Stimulated activated naive CD4-positive, alpha-beta T cell (primary cell): ENCODE measurements around the gene MAPK1IP1L.

ENCODE experiments used
- DNase-seq, 6 experiments: peaks; one replicate each; lab custom pipeline; 2025; lab: John Stamatoyannopoulos, UW

The MAPK1IP1L gene

DNA sequence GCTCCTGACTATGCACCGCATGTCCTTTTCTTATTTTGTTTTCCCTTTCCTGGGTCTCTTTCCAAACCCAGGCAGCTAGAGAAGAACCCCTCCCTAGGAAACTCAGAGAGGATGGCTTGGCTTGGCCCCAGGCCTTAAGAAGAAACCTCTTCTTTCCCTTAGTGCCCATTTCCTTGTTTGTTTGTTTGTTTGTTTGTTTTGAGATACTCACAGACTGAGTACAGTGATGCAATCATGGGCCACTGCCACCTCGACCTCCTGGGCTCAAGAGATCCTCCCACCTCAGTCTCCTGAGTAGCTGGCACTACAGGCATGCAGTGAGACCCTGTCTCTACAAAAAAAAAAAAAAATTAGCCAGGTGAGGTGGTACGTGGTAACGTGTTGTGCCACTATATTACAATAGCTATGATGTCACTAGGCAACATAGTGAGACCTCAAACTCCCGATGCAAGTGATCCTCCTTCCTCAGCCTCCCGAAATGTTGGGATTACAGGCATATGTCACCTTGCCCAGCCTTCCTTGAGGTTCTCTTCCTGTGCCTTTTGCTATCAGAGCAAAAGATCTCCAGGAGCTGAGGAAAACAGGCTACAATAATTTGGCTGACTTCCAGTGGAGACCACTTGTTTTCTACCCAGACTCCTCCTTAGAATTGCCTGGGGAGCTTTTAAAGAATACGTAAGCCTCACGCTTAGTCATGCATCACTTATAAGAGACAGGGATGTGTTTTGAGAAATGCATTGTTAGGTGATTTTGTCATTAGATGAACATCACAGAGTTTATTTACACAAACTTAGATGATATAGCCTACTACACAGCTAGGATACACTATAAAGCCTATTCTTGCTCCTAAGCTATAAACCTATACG lies 43.1 kb downstream of the MAPK1IP1L start:
- DNase-seq, result no peak

DNA sequence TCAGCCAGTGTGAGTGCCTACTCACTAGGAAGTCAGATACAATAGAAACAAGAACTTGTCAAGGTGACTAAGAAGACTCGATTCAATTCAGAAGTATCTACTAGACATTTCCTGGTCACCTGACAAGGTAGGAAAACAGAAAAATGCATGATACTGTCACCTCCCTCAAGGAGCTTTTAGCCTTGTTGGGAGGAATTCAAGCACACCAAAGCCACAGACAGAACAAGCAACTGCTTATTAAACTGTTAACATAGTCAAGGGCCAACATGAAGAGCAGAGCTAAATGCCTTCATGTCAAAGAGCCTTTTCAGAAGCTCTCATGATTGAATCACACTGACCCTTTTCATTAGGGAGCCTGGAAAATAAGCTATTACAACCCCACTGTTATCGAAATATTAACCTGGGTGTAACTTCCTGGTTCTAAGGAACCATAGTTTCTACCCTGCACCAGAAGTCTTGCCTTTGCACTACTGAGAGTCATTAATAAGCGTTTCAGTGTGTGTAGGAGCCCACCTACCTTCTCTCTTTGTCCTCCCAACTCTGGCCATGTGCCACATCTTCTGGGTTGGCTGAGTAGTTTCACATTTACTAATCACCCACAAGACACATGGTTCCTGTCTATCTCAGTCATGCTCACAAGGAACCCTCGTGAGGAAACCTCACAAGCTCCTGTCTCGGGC lies 46.6 kb downstream of the MAPK1IP1L start:
- DNase-seq, result no peak

- no peak for DNase-seq
Measured at GRCh38 chr14:55098561-55098898, 47.1 kb downstream of the MAPK1IP1L start.

GRCh38 chr14:55099756-55100155 lies 48.3 kb downstream of the MAPK1IP1L start:
- no peak for DNase-seq

- DNase-seq, result no peak
Measured at GRCh38 chr14:55101698-55102097, 50.3 kb downstream of the MAPK1IP1L start.

GRCh38 chr14:55102141-55102621 lies 50.7 kb downstream of the MAPK1IP1L start:
- no peak for DNase-seq

- DNase-seq, result no peak
Measured at GRCh38 chr14:55103005-55103640, 51.7 kb downstream of the MAPK1IP1L start.

DNA sequence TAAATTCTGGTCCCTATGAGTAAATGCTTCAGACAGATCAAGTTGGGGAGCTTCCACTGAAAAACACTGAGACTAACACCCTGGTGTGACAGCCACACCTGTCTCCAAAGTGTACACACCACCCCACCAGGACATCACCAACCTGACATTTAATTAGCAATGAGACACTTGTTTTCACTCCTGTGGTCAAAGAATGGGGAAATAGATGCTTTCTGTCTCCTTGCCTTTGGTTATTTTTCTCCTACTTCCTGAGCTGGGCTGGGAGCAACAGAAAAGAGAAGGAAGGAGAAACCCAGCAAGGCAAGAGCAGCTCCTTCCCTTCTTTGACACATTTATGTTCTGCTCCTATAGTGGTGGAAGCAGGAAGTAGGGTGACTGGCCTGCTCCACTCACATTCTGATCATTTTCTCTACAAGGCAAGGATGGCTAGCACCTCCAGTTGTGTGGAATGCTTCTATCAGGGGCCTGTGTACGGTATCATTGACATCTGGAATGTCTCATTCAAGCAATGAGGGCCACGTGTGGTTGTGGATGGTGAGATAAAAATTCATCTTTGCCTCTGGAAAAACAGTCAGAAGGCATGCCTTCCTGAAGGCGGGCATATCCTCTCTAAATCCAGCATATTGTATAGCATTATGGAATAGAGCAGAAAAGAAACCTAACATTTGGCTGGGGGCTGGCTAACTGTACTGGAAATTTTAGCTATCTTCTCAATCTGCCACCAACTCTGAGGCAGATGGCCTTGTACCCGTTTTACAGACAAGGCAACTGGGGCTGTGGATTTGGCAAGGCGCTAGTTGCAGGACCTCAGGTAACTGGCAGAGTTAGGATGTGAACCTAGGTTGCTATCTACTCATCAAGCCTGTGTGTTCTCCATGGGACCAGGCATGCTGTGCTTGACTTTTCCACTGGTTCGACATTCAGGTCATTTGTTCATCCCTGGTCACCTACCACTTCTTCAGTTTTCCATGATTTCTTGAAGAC lies 52.8 kb downstream of the MAPK1IP1L start:
- DNase-seq, result no peak

- no peak for DNase-seq
Measured at GRCh38 chr14:55105991-55106390, 54.5 kb downstream of the MAPK1IP1L start.

DNA sequence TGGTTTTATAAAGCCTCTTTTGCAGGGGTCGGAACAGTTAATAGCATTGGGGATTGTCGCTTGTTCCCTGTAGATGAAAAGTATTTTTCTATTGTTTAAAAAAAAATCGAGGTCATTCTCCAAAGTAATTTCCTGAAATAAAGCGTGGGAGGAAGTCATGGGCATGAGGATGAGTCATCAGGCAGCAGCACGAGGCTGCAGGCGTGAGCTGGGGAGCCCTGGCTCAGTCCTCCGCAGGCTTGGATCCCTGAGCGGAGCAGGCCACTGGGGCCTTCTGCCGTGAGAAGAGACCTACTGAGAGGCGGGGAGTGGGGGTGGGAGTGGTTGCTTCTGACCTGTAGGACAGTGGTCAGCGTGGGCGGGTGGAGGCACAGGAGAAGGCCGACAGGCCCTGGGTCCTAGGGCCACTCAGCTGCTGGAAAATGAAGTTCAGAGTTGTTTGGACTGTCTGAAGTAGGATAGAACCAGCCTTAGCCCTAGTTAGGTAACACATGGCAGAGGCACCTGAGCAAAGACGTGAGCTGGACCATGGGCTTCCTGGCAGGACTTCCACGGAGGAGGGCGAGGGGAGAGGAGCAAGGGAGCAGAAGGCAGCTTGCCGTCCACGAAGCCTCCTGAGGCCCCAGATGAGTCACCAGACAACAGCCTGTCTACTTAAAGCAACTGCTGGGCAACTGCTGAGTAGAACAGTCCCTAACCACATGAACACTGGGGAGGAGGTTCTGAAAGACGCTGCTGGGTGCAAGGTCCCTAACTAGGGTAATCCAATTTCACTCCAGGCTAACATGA lies 56.5 kb downstream of the MAPK1IP1L start:
- DNase-seq, result no peak

GRCh38 chr14:55109836-55110235 lies 58.4 kb downstream of the MAPK1IP1L start:
- no peak for DNase-seq

DNA sequence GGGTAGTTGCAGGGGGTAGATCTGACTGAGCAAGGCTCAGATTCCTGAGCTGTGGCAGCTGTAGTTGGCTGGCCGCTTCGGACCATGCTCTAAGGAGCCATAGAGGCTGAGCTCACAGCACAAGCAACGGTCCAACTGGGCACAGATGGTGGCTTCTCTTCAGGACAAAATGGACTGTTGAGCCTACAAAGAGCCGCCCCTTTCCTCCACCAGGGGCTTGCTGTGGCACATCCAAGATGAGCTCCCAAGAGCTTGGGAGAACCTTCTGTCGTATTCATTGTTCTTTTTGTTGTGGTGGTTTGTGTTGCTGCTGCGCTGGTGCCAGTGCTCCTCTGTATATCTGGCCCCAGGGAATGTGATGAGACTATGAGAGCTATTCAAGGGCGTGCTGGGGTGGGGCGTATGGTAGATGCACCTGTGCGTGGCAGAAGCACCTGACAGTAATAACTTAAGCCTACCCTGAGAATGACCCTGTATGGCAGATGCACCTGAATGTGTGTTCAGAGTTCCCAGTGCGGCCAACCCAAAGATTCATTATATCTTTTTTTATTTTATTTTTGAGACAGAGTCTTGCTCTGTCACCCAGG lies 59.8 kb downstream of the MAPK1IP1L start:
- DNase-seq, result no peak

GRCh38 chr14:55114720-55115119 lies 63.3 kb downstream of the MAPK1IP1L start:
- DNase-seq, result no peak

DNA sequence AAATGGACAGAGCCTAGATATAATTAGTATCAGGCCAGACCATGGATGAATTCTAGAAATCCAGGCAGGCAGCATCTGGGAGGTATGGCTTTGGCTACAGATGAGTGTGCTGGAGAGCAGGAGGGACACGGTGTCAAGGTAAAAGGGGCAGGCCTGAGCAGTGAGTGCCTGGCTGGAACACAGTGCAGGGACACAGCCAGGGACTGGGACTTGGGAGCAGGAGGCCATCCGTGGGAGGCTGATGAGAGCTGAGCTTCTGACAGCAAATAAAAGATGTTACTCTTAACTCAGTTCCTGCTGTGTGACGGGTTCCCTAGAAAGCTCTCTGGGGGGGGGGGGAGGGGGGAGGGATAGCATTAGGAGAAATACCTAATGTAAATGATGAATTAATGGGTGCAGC lies 64.0 kb downstream of the MAPK1IP1L start:
- no peak for DNase-seq

GRCh38 chr14:55115861-55116245 lies 64.4 kb downstream of the MAPK1IP1L start:
- no peak for DNase-seq

DNA sequence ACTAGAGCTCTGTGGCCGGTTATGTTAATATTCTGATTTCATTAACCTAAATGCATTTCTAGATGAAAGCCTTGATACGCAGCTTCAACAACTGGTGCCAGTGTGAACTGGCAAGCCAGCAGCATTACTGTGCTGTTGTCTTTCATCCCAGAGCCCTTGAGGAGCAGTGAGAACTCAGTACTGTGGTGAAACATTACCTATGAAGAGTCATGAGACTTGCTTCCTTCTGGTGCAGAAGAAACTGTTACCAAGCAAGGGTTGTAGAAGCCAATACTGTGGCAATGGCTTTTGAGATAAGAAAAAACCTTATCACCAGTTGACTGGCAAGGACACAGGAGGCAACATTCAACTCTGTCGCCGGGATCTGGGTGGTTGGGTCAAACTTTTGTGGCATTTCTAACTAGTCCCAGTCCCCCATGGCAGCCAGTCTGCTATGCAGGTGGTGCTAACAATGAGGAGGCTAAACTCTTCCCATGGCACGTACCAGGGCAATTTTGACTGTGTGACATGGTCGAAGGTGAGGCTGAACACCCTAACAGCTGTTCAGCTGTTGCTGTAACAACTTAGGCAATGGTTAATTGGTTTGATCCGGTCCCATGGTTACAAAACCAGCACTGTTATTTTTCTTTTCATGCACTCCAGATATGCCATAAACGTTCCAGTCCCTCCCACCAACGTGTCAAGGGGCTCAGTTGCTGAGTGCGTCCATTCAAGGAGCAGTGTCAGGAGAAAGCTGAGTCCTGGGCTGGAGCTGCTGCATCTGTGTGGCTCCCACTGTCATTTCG lies 65.0 kb downstream of the MAPK1IP1L start:
- DNase-seq, result no peak

GRCh38 chr14:55117803-55118441 lies 66.5 kb downstream of the MAPK1IP1L start:
- no peak for DNase-seq

GRCh38 chr14:55118761-55119160 lies 67.3 kb downstream of the MAPK1IP1L start:
- DNase-seq, result no peak
